GM23338 (cell line): ENCODE results near the gene ADAM10. TPM values are rescaled to one million over a fixed set of nuclear protein-coding genes. Genes with fewer than 3 reads are reported as not detected.

Experiments
- ATAC-seq: fragments of 200-7000 bp; cut with Tn5 transposase; 3 replicates; pipeline ENCODE4 v1.9.1; 2020
- DNase-seq: peaks from one replicate; pipeline ENCODE4 v3.0.0-alpha.2; 2015; ENCODE audit warnings: low spot score
- H2AFZ ChIP-seq: fragments of 200-600 bp; sonication (generic); 2 replicates; pipeline ENCODE4 v1.8.0; 2016; ENCODE audit warnings: antibody characterized with exemption, mild to moderate bottlenecking, moderate library complexity
- H3F3A ChIP-seq: fragments of 200-600 bp; sonication (generic); replicated peaks from 2 replicates; pipeline ENCODE4 v1.8.0; 2017; ENCODE audit warnings: antibody characterized with exemption, mixed run types, low read depth
- H3K27ac ChIP-seq: fragments of 200-600 bp; sonication (generic); 2 replicates; pipeline ENCODE4 v1.6.1; 2016; ENCODE audit warnings: low read depth
- H3K27me3 ChIP-seq: fragments of 200-600 bp; sonication (generic); 2 replicates; pipeline ENCODE4 v1.8.0; 2016; ENCODE audit warnings: mild to moderate bottlenecking, mixed run types, moderate library complexity; ENCODE audit not compliant: insufficient read depth
- H3K36me3 ChIP-seq: fragments of 200-600 bp; sonication (generic); 2 replicates; pipeline ENCODE4 v1.8.0; 2016; ENCODE audit warnings: mild to moderate bottlenecking; ENCODE audit not compliant: insufficient read depth
- H3K4me1 ChIP-seq: fragments of 200-600 bp; sonication (generic); 2 replicates; pipeline ENCODE4 v1.8.0; 2016; ENCODE audit warnings: mild to moderate bottlenecking, moderate library complexity; ENCODE audit not compliant: insufficient read depth
- H3K4me2 ChIP-seq: fragments of 200-600 bp; sonication (generic); 2 replicates; pipeline ENCODE4 v1.7.1; 2017; ENCODE audit warnings: mixed run types
- H3K4me3 ChIP-seq: fragments of 200-600 bp; sonication (generic); 2 replicates; pipeline ENCODE4 v1.6.1; 2016; ENCODE audit warnings: mixed run types
- H3K79me2 ChIP-seq: fragments of 200-600 bp; sonication (generic); replicated peaks from 2 replicates; pipeline ENCODE4 v1.8.0; 2017; ENCODE audit warnings: mild to moderate bottlenecking; ENCODE audit not compliant: insufficient read depth
- H3K9me2 ChIP-seq: fragments of 200-600 bp; sonication (generic); 2 replicates; pipeline ENCODE4 v1.8.0; 2017; ENCODE audit not compliant: insufficient read depth
- H4K20me1 ChIP-seq: fragments of 200-600 bp; sonication (generic); replicated peaks from 2 replicates; pipeline ENCODE4 v1.8.0; 2017; ENCODE audit warnings: mild to moderate bottlenecking; ENCODE audit not compliant: insufficient read depth
- H3K27ac Mint-ChIP-seq: 2 replicates; pipeline ENCODE4 v1.8.0; 2020; ENCODE audit warnings: inconsistent platforms, mild to moderate bottlenecking, moderate library complexity, mixed read lengths
- H3K27me3 Mint-ChIP-seq: 3 replicates; pipeline ENCODE4 v1.8.0; 2022; ENCODE audit warnings: low read depth, mild to moderate bottlenecking, moderate library complexity, mixed read lengths, inconsistent platforms; ENCODE audit not compliant: insufficient read depth, poor library complexity
- H3K36me3 Mint-ChIP-seq: 3 replicates; pipeline ENCODE4 v1.8.0; 2021; ENCODE audit warnings: low read depth, mild to moderate bottlenecking, inconsistent platforms, moderate library complexity, mixed read lengths
- H3K4me1 Mint-ChIP-seq: 3 replicates; pipeline ENCODE4 v1.8.0; 2020; ENCODE audit warnings: mild to moderate bottlenecking, inconsistent platforms, mixed read lengths
- H3K4me3 Mint-ChIP-seq: 3 replicates; pipeline ENCODE4 v1.8.0; 2021; ENCODE audit warnings: moderate library complexity, mild to moderate bottlenecking, inconsistent platforms, mixed read lengths
- H3K9me3 Mint-ChIP-seq: 3 replicates; pipeline ENCODE4 v1.8.0; 2020; ENCODE audit warnings: moderate library complexity, mild to moderate bottlenecking, inconsistent platforms, mixed read lengths
- CREB1 ChIP-seq: fragments of 250-450 bp; sonication (Bioruptor Pico); IDR thresholded peaks from 2 replicates; pipeline ENCODE4 v1.5.0; 2020; ENCODE audit warnings: low read depth, mild to moderate bottlenecking, moderate library complexity
- CTCF ChIP-seq, 2 experiments: fragments of 200-600 bp in 1 of 2; sonication (generic) in 1 of 2; conservative IDR thresholded peaks; 2 replicates each; pipeline versions ENCODE4 v1.5.1 to v1.6.1; 2016 to 2017; ENCODE audit warnings: antibody characterized with exemption in 2 of 2, low read depth in 2 of 2, mild to moderate bottlenecking in 2 of 2, moderate library complexity in 1 of 2
- ETS1 ChIP-seq: IDR thresholded peaks from 2 replicates; pipeline ENCODE4 v1.6.1; 2016; ENCODE audit warnings: antibody characterized with exemption
- EZH2 ChIP-seq: fragments of 200-600 bp; sonication (generic); IDR thresholded peaks from one replicate; pipeline ENCODE4 v1.8.0; 2017; ENCODE audit warnings: antibody characterized with exemption, mild to moderate bottlenecking, low read depth; ENCODE audit not compliant: unreplicated experiment
- EZH2phosphoT487 ChIP-seq: fragments of 200-600 bp; sonication (generic); IDR thresholded peaks from one replicate; pipeline ENCODE4 v1.8.1; 2018; ENCODE audit warnings: antibody characterized with exemption; ENCODE audit not compliant: unreplicated experiment
- JUNB ChIP-seq: IDR thresholded peaks from one replicate; pipeline ENCODE4 v1.6.1; 2016; ENCODE audit warnings: antibody characterized with exemption; ENCODE audit not compliant: unreplicated experiment
- NANOG ChIP-seq: IDR thresholded peaks from 2 replicates; pipeline ENCODE4 v1.6.1; 2016; ENCODE audit warnings: antibody characterized with exemption, borderline replicate concordance
- POLR2AphosphoS5 ChIP-seq: IDR thresholded peaks from 2 replicates; pipeline ENCODE4 v1.6.1; 2016; ENCODE audit warnings: antibody characterized with exemption, low read depth
- REST ChIP-seq: IDR thresholded peaks from one replicate; pipeline ENCODE4 v1.6.1; 2018; ENCODE audit warnings: antibody characterized with exemption; ENCODE audit not compliant: unreplicated experiment
- STAT1 ChIP-seq: IDR thresholded peaks from one replicate; pipeline ENCODE4 v1.6.1; 2016; ENCODE audit warnings: antibody characterized with exemption; ENCODE audit not compliant: unreplicated experiment
- ZNF114 ChIP-seq: fragments of 250-450 bp; sonication (Bioruptor Pico); IDR thresholded peaks from 2 replicates; pipeline ENCODE4 v1.5.0; 2020; ENCODE audit warnings: mild to moderate bottlenecking, moderate library complexity
- ZNF331 ChIP-seq: fragments of 250-450 bp; sonication (Bioruptor Pico); IDR thresholded peaks from 2 replicates; pipeline ENCODE4 v1.5.0; 2020; ENCODE audit warnings: low read depth, mild to moderate bottlenecking, moderate library complexity
- ZNF462 ChIP-seq: fragments of 250-450 bp; sonication (Bioruptor Pico); IDR thresholded peaks from 2 replicates; pipeline ENCODE4 v1.5.0; 2020; ENCODE audit warnings: mild to moderate bottlenecking, moderate library complexity
- polyA plus RNA-seq: library from polyadenylated mRNA; unstranded; fragments of >200 nt; fragmentation: Nextera tagmentation; extraction: Ambion mirVana; gene quantifications from 2 replicates; pipeline ENCODE4 v1.2.1, GENCODE V29; 2016
- total RNA-seq: library from RNA; depleted of rRNA; stranded (reverse); fragments of >200 nt; shearing (Covaris generic); gene quantifications from 2 replicates; pipeline ENCODE4 v1.2.3, GENCODE V29; 2014

Gene ADAM10
- total and polyA plus RNA-seq, 2 experiments from 2014 or later = 25.0 to 114 TPM

GRCh38 chr15:58594898-58595297 lies 154.6 kb downstream of the ADAM10 start:
- Mint-ChIP-seq H3K9me3 (no peaks in the 10 kb centered on the region), H3K4me3 (no peak overlapping the region), H3K4me1 (peaks cover 14% of the 10 kb centered on the region; the same call in 2 of the 3 replicates), H3K36me3 (peaks cover 3% of the 10 kb centered on the region; the same call in 1 of the 3 replicates), H3K27me3 (no peaks in the 10 kb centered on the region), H3K27ac (no peak overlapping the region)
- ATAC-seq = no peak
- H3F3A ChIP-seq = no peaks in the 10 kb centered on the region
- H3K36me3 ChIP-seq = no peaks in the 10 kb centered on the region
- DNase-seq = no peak
- H3K4me2 ChIP-seq = no peak overlapping the region
- TF ChIP-seq EZH2phosphoT487 (no peak), ZNF462 (CRISPR knock-in tag) (no peak), JUNB (no peak), STAT1 (no peak), CTCF (conservative IDR thresholded peaks at IDR 0.05; ENCODE audit: low read depth in 2 of 2) (no peak), ZNF114 (CRISPR knock-in tag) (no peak), ETS1 (no peak), ZNF331 (CRISPR knock-in tag) (no peak), NANOG (no peak), CREB1 (no peak), EZH2 (no peak), POLR2AphosphoS5 (no peak), REST (no peak)
- H3K27ac ChIP-seq = no peak overlapping the region
- H2AFZ ChIP-seq = no peak overlapping the region
- H3K79me2 ChIP-seq = no peaks in the 10 kb centered on the region
- no peaks in the 10 kb centered on the region for H4K20me1 ChIP-seq
- no peaks in the 10 kb centered on the region for H3K27me3 ChIP-seq
- no peak overlapping the region for H3K4me3 ChIP-seq
- H3K9me2 ChIP-seq = no peaks in the 10 kb centered on the region
- H3K4me1 ChIP-seq = peaks cover 4% of the 10 kb centered on the region; the same call in 1 of the 2 replicates
